Activated T-cell treated with anti-CD3 and anti-CD28 coated beads for 4 hours (primary cell): ENCODE results near the gene RARB.

Source experiments
- DNase-seq: peaks from one replicate; pipeline ENCODE4 v3.0.0-alpha.2; 2020

RARB gene

GRCh38 chr3:25619382-25619781, 191.3 kb downstream of the RARB start:
- no peak for DNase-seq

GRCh38 chr3:25620493-25620892, 192.4 kb downstream of the RARB start:
- no peak for DNase-seq

- DNase-seq, result no peak
These were observed 193.0 kb downstream of the RARB start for GRCh38 chr3:25621087-25621486.

- no peak for DNase-seq
These were observed 203.9 kb downstream of the RARB start for GRCh38 chr3:25631989-25632388.

GRCh38 chr3:25633919-25634318, 205.9 kb downstream of the RARB start:
- no peak for DNase-seq

GRCh38 chr3:25635038-25635437, 207.0 kb downstream of the RARB start:
- DNase-seq, result no peak
